D341Med (cell line): ENCODE measurements around the gene AQP1.

ENCODE experiments used
- DNase-seq: peaks from one replicate; pipeline ENCODE4 v3.0.0; 2012; ENCODE audit warnings: low spot score

Gene AQP1

DNA sequence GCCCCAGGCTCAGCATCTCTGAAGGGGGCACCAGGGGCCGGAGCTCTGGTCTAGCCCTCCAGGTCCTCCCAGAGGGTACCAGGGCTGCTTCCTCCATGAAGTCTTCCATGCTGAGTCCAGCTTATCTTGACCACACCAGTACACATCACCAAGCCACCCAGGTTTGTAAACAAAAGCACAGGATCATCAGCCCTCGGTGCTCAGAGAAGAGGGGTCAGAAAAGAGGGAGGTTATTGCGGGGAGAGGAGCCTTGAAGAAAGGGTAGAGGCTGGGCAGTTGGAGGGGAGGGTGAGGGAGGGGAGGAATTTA lies 23.9 kb downstream of the AQP1 start:
- no peak for DNase-seq

DNA sequence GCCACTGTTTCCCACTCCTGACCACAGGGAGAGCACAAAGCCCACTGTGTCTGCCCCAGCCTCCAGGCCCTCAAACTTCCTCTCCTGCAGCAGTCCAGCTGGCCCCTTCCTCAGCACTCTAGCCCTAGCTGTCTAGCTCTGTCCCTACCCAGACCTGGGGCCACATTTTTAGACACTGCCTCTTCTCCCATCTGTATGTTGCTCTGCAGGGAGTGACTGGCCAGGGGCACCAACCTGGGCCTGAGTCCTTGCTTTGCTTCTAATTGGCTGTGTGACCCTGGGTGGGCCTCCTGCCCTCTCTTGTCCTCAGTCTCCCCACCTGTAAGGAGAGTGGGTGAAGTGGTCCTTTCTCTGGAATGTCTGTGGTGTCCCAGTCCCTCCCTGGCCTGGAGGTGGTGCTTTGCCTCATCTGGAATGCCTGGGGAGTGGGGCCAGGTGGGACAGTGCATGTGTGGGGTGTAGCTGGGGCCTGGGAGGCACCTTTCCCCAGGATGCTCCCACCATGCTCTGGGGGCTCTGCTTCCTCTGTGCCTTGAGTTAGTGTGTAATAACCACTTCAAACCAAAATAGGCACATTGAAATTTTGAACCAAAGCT lies 25.1 kb downstream of the AQP1 start:
- DNase-seq = peak; percentile 10

DNA sequence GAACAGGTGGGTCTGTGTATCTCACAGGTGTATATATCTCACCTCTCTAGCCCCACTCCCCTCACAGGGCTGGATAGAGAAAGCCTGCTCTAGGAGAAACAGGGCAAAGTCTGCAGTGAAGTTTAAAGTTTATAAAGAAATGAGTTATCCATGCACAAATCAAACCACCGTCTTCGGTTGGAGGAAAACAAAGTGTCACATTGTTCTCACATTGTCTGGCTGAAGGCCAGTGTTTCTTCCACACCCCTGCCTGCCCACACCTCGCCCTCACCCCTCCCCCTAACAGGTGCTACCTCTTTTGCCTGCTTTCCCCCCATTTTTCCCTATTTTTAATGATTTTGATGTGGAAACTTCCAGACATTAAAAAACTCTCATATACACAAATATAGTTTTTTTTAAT lies 25.8 kb downstream of the AQP1 start:
- no peak for DNase-seq

GRCh38 chr7:30938435-30939316 lies 27.0 kb downstream of the AQP1 start:
- peak; percentile 87 for DNase-seq

DNA sequence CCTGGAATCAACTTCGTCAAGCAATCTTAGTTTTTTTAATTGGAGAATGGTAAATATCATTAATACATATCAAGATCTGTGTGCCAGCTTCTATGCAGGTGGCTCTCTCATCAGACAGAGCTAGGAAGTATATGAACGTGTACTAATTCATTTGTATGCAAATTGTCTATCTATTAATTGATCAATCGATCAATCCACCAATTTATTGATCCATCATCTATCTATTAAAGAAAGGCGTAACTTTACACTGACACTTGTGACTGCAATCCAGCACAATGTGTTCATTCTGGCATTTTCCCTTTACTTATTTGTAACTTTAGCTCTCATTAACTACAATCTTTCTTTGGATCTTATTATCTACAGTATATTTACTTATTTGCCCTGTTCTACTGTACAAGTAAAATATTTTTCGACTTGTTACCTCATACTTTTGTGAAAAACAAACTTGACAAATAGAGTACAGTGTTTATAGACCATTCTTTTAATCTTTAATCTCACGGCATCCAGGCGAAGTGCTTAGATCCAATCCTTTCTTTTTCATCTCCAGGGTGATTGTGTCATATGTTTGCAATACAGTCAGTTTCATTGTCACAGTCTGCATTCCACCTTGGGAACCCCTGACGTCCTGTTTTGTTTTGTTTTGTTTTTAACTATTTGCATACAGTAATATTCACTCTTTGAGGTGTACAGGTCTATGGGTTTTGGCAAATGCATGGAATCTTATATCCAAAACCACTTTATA lies 30.1 kb downstream of the AQP1 start:
- no peak for DNase-seq

DNA sequence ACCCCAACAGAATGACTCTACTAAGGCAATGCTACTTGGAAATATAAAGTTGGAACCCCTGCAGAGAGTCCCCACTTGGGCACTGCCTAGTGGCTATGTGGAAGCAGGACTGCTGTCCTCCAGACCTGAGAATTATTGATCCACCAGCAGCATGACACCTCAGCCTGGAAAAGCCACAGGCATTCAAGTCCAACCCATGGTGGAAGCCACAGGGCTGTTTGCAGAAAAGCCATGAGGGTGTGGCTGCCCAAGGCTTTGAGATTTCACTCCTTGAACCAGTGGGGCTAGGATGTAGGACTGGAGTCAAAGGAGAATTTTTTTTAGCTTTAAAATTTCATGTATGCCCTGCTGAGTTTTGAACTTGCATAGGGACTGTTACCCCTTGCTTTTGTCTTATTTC lies 38.5 kb downstream of the AQP1 start:
- DNase-seq = no peak

- no peak for DNase-seq
These were observed 43.3 kb downstream of the AQP1 start for GRCh38 chr7:30954914-30955313.

- no peak for DNase-seq
These were observed 45.1 kb downstream of the AQP1 start for GRCh38 chr7:30956704-30957103.

DNA sequence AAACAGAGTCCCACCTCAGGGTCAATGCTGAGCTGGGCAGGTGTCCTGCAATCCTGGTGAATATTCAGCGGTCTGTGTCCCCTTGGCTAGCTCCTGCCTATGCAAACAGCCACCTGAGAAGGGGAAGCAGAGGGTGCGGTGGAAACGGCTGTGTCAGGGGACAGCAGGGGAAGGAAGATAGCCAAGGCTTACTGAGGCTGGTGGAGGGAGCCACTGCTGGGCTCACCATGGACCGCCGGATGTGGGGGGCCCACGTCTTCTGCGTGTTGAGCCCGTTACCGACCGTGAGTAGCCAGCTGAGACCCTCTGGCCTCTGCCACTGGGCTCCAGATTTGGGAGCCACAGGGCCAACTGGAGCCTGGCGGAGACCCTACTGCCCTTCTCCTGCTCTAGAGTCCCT lies 52.2 kb downstream of the AQP1 start, which contains the start of gene GHRHR:
Gene GHRHR (plus strand): TSS at position 112 of the 400 bp plus-strand sequence. CDS start 116 bp downstream, at position 228.
- no peak for DNase-seq

GRCh38 chr7:30965372-30965771 lies 53.7 kb downstream of the AQP1 start:
- DNase-seq = no peak

- DNase-seq = no peak
These were observed 54.2 kb downstream of the AQP1 start for GRCh38 chr7:30965883-30966282.

DNA sequence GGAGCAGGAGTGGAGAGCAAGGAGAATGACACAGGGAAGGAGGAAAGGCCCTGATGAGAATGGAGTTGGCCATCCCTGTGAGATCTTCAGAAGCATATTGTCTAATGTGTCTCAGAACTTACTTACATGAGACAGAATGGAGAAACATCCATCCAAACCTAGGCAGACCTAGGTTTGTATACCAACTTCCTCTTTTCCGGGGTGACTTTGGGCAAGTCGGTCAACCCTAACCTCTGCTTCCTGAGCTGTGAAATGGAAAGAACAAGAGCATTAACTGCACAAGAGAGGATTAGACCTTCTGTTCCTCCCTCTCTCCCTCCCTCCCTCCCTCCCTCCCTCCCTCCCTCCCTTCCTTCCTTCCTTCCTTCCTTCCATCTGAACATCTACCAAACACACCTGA lies 56.6 kb downstream of the AQP1 start:
- DNase-seq = no peak

GRCh38 chr7:30968747-30969603 lies 57.3 kb downstream of the AQP1 start:
- DNase-seq = no peak

- no peak for DNase-seq
These were observed 57.9 kb downstream of the AQP1 start for GRCh38 chr7:30969604-30969970.

DNA sequence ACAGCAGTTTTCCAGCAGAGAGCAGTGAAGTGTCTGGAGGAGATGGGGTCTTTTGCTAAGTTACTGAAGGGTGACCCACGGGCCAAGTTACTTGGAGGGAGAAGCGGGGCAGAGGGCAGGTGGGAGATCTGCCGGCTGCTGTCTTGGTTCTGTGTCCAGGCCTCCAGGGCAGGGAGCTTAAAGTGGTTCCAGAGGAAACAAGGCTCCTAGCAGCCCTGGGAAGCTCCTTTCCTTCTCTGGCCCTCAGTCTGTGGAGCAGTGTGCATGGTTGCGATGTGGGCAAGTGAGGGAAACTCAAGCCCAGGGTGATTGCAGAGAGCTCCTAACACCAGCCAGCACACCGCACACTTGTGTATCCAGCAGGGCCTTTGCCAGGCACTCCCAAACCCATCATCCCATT lies 58.4 kb downstream of the AQP1 start:
- no peak for DNase-seq

- DNase-seq = no peak
These were observed 59.0 kb downstream of the AQP1 start for GRCh38 chr7:30970594-30971094.

DNA sequence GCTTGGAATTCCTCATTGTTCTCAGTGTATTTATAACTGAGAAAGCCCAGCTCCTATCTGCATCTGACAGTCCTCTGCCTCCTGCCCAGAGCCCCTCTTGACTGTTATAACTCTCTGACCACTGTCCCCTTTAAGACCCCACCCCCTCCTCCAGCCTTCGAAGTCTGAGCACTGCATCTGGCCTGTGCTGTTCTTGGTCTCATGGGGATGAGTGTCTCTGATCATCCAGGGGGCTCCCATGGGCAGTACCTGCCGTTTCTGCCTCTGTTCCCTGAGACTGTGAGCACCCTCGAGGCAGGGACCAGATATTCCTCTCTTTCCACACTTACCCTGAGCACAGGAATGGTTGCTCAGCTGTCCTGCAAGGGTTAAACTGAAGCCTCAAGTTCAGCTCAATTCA lies 59.8 kb downstream of the AQP1 start:
- DNase-seq = no peak

- DNase-seq = no peak
These were observed 60.3 kb downstream of the AQP1 start for GRCh38 chr7:30971840-30972563.

DNA sequence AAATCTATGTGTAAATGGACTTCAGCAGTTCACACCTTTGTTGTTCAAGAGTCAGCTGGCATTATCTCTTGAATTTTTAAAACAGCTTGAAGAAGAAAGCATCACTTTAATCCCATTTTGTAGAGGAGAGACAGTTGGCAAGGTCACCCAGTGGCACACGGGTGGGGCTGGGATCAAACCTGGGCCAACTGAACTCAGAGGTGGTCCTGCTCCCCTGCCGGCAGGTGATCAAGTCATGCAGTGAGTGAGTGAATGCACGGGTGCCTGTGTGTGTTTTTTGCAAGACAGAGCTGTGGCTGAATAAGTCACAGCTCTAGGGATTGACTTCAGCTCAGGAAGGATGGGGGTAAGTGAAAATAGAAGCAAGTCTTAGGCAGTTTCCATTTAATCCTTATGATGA lies 61.6 kb downstream of the AQP1 start:
- DNase-seq = no peak

DNA sequence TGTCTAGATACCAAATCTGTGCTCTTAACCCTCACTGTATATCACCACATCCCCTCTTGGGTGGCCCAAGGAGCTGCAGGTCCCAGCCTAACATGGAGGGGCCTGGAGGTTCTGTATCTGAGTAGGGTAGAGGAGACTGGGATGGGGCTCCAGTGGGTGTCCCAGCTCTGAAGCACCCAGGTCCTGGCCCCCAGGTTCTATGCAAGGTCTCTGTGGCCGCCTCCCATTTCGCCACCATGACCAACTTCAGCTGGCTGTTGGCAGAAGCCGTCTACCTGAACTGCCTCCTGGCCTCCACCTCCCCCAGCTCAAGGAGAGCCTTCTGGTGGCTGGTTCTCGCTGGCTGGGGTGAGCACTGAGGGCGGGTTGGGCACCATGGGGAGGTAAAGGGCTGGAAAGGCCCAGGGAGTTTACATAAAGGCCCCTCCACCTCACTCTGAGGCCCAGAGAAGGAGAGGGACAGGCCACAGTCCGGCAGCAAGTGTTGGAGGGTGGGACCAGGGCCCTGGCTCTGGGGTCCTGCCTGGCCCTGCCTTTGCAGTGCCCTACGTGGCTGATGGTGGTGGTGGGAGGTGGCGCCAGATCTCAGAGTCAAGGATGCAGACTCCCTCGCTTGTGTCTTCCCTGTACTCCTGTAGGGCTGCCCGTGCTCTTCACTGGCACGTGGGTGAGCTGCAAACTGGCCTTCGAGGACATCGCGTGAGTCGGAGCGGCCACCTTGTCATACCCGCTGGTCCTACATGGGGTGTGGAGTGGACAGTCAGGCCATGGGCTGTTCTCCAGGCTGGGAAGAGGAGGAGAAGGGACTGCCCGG lies 62.3 kb downstream of the AQP1 start:
- no peak for DNase-seq
